Lung (tissue), 16 donors: ENCODE measurements around the gene CRYBA1. TPM values are rescaled to one million over a fixed set of nuclear protein-coding genes. Genes with fewer than 3 reads are reported as not detected.
"Not testable (repeated sequence)": the region's sequence is repeated elsewhere in the genome, so short reads cannot be mapped to it uniquely, and the experiment has no call there.

Experiments
- ATAC-seq: fragments of 200-7000 bp; cut with Tn5 transposase; one replicate; pipeline ENCODE4 v1.9.1; 2020; ENCODE audit warnings: moderate number of reproducible peaks; ENCODE audit not compliant: insufficient read depth, low FRiP score
- DNase-seq, 3 donors: peaks; one replicate each; pipeline ENCODE4 v3.0.0-alpha.2; 2013 to 2017
- H3K27ac ChIP-seq, 2 donors: one replicate each; pipeline ENCODE4 v1.5.1; 2013; ENCODE audit warnings: mild to moderate bottlenecking in 2 of 2, moderate library complexity in 2 of 2, control low read depth in 1 of 2, inconsistent platforms in 1 of 2, low read depth in 1 of 2, low read length in 1 of 2
- H3K27me3 ChIP-seq, 3 donors: one replicate each; pipeline ENCODE4 v1.5.1; 2013; ENCODE audit warnings: low read length in 2 of 3; ENCODE audit not compliant: control insufficient read depth in 3 of 3, insufficient read depth in 3 of 3
- H3K36me3 ChIP-seq, 4 donors: one replicate each; pipeline ENCODE4 v1.5.1; 2013; ENCODE audit warnings: low read length in 4 of 4, mild to moderate bottlenecking in 1 of 4, moderate library complexity in 1 of 4; ENCODE audit not compliant: control insufficient read depth in 4 of 4, insufficient read depth in 4 of 4
- H3K4me1 ChIP-seq, 5 donors: one replicate each; pipeline ENCODE4 v1.5.1; 2013; ENCODE audit warnings: low read length in 5 of 5, mild to moderate bottlenecking in 2 of 5, moderate library complexity in 1 of 5; ENCODE audit not compliant: control insufficient read depth in 5 of 5, insufficient read depth in 5 of 5
- H3K4me3 ChIP-seq: one replicate; pipeline ENCODE4 v1.5.1; 2013; ENCODE audit warnings: mild to moderate bottlenecking, control low read depth, moderate library complexity
- H3K9ac ChIP-seq, 2 donors: one replicate each; pipeline ENCODE4 v1.5.1; 2013; ENCODE audit warnings: low read length in 2 of 2, control low read depth in 1 of 2; ENCODE audit not compliant: insufficient read depth in 1 of 2
- H3K9me3 ChIP-seq, 4 donors: one replicate each; pipeline ENCODE4 v1.5.1; 2013; ENCODE audit warnings: low read length in 3 of 4, mild to moderate bottlenecking in 1 of 4, moderate library complexity in 1 of 4; ENCODE audit not compliant: control insufficient read depth in 4 of 4, insufficient read depth in 3 of 4
- CTCF ChIP-seq: IDR thresholded peaks from 2 replicates; pipeline ENCODE4 v1.5.1; 2012; ENCODE audit warnings: mild to moderate bottlenecking; ENCODE audit errors: control extremely low read depth, extremely low read depth
- WGBS, 2 donors: extraction: QIAGEN DNeasy Blood & Tissue Kit; methylation state at CpG; one replicate each; pipeline ENCODE4 v1.1.7; 2013; 5-methylcytosine and 5-hydroxymethylcytosine counted together
- long read RNA-seq, 5 donors: transcript quantifications; one replicate each; lab custom pipeline, GENCODE V29; 2026
- polyA plus RNA-seq, 2 donors: library from polyadenylated mRNA; stranded (reverse); fragments of 200-250 nt; gene quantifications; one replicate each; pipeline ENCODE4 v1.2.1, GENCODE V29; 2013
- total RNA-seq, 2 donors: library from RNA; depleted of rRNA in 1 of 2; stranded (reverse); fragments of >200 nt in 1 of 2; gene quantifications; one replicate each; pipeline ENCODE4 v1.2.1, GENCODE V29; 2014 to 2021
- donor health status: control.
- donor health status: control.
- donor health status: Bipolar disorder and iron deficiency.
- donor health status: healthy.
- donor health status: DM: yes; HTN: yes; CAD: no.

The CRYBA1 gene, protein sequence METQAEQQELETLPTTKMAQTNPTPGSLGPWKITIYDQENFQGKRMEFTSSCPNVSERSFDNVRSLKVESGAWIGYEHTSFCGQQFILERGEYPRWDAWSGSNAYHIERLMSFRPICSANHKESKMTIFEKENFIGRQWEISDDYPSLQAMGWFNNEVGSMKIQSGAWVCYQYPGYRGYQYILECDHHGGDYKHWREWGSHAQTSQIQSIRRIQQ
- total RNA-seq: not detected
- not detected for polyA plus RNA-seq
- long read RNA-seq, donor 1: 0 reads
- long read RNA-seq, donor 2: 0 reads
- long read RNA-seq, donor 3: 0 reads
- long read RNA-seq, donor 4: 0 reads
- long read RNA-seq, donor 5: 0 reads

DNA sequence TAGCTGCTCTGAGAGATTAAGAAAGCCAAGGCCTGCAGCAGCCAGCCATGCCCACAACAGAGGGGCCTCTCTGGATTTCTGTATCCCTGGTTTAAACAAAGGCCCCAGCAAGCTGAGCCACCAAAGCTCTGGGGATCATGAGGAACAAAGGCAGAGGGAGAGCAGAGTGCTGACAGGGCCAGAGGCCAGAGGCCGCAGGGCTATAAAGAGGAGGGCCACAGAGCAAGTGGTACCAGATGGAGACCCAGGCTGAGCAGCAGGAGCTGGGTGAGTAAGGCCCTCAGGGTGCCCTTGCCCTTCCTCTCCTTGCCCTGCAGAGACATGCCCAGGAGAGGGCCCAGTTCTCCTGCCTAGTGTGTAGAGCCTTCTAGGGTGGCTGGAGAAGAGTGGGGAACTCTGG is at the start of gene CRYBA1:
Gene CRYBA1, plus strand, starts transcription at position 232 of the 400 bp plus-strand sequence. Its CDS starts 5 bp downstream, at position 237.
- no peak for ATAC-seq
- no peaks in the 10 kb centered on the region for H3K36me3 ChIP-seq
- WGBS, 2 donors: 85 to 100% methylated on average over 1 of the region's 1 CpG
- H3K27me3 ChIP-seq: peaks cover 0 to 45% (median 5%) of the 10 kb centered on the region in 3 donors
- H3K4me3 ChIP-seq: no peak within 1 kb of the TSS
- DNase-seq: no peak
- no peak for TF ChIP-seq CTCF
- H3K9ac ChIP-seq: no peak within 1 kb of the TSS
- no peaks in the 10 kb centered on the region for H3K4me1 ChIP-seq
- H3K9me3 ChIP-seq: no peaks in the 10 kb centered on the region
- H3K27ac ChIP-seq: no peak within 1 kb of the TSS

- no peaks in the 10 kb centered on the region for H3K36me3 ChIP-seq
- H3K27me3 ChIP-seq: peaks cover 0 to 12% (median 0%) of the 10 kb centered on the region in 3 donors
- 88 to 89% methylated on average over 16 of the region's 16 CpGs for WGBS, 2 donors
- H3K4me3 ChIP-seq: no peak overlapping the region
- DNase-seq: no peak
- no peak overlapping the region for H3K9ac ChIP-seq
- ATAC-seq: no peak
- H3K27ac ChIP-seq: no peak overlapping the region
- TF ChIP-seq CTCF: no peak
- no peaks in the 10 kb centered on the region for H3K4me1 ChIP-seq
- no peaks in the 10 kb centered on the region for H3K9me3 ChIP-seq
These were observed 49.0 kb upstream of the CRYBA1 start for GRCh38 chr17:29197516-29198272.

DNA sequence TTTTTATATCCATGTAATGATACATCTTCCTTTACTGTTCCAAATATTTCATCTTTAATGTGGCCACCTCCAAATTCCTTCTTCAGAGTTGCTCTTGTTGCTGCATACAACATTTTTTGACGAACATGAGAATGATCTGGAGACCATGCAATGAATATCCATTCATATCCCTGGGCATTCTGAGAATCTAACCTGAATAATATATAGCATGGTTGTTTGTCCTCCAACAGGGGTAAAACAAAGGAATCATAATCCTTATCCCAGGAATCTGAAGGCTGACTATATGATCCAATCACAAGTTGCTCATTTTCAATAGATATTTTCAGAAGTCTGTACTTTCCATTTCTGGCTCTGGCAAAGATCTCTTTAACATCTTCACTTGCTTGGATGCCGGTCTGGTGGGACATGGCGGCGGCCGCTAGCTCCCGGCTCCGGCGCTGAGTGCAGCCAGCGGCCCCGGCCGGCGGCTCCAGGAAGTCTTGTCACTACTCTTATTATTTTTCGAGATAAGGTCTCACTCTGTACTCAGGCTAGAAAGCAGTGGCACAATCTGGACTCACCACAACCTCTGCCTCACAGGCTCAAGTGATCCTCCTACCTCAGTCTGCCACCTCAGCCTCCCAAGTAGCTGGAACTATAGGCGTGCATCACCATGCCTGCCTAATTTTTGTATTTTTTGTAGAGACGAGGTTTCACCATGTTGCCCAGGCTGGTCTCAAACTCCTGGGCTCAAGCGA is 42.4 kb upstream of the CRYBA1 start:
- not testable (repeated sequence) for H3K4me3 ChIP-seq, H3K36me3 ChIP-seq, H3K9me3 ChIP-seq, H3K4me1 ChIP-seq, DNase-seq, H3K27ac ChIP-seq, ATAC-seq, H3K9ac ChIP-seq, H3K27me3 ChIP-seq
- 58 to 81% methylated on average over 16 of the region's 16 CpGs for WGBS, 2 donors

DNA sequence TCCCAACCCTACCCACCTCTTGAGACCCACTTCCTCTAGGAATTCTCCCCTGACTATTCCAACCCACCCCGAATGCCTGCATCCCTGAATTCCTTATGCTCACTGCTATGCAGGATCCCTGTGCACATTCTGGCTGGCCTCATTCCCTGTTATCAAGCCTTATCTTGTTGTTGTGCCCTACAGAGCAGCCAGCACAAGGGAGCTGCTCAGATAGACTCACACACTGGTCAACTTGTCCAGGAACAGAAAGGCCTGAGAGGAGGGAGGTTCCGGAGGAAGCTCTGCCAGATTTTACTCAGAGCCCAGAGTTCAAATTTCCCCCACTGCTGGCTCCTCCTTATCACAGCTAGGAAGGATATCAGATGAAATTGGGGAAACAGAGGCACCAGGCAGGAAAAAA is 41.6 kb upstream of the CRYBA1 start:
- WGBS, 2 donors: 79 to 94% methylated on average over 2 of the region's 2 CpGs
- H3K4me3 ChIP-seq: no peak overlapping the region
- ATAC-seq (no peak), DNase-seq (no peak)
- H3K27me3 ChIP-seq: no peaks in the 10 kb centered on the region
- TF ChIP-seq CTCF: no peak
- peaks cover 0 to 1% (median 0%) of the 10 kb centered on the region in 5 donors for H3K4me1 ChIP-seq
- H3K9ac ChIP-seq: no peak overlapping the region
- H3K36me3 ChIP-seq: no peaks in the 10 kb centered on the region
- H3K9me3 ChIP-seq: no peaks in the 10 kb centered on the region
- H3K27ac ChIP-seq: no peak overlapping the region
